HCT116 (cell line): ENCODE results near the gene KRTAP12-3. TPM values are rescaled to one million over a fixed set of nuclear protein-coding genes. Genes with fewer than 3 reads are reported as not detected.
"Not testable (repeated sequence)": the region's sequence is repeated elsewhere in the genome, so short reads cannot be mapped to it uniquely, and the experiment has no call there.

Experiments used
- ATAC-seq: fragments of 200-7000 bp; cut with Tn5 transposase; 2 replicates; pipeline ENCODE4 v1.9.1; 2020; ENCODE audit warnings: mild to moderate bottlenecking, moderate library complexity
- BruUV-seq: library from RNA; stranded (reverse); fragments of 400-500 nt; replicated peaks from 2 replicates; lab custom pipeline; 2021; lab: Mats Ljungman, UMichigan
- CTCF ChIA-PET: fragments of 300-600 bp; sonication (Branson Sonifier 250); formaldehyde crosslinking; loops from one replicate; lab custom pipeline; 2021; ENCODE audit warnings: antibody characterized with exemption; lab: Charles Lee
- POLR2A ChIA-PET: fragments of 300-600, 350-600 bp; sonication (Branson Sonifier 250); formaldehyde crosslinking; loops from one replicate; lab custom pipeline; 2021; ENCODE audit warnings: antibody characterized with exemption; lab: Charles Lee
- RAD21 ChIA-PET, 2 experiments: fragments of 300-600 bp; sonication (Branson Sonifier 250); formaldehyde crosslinking; loops; one replicate each; lab custom pipeline; 2023; ENCODE audit warnings: low total read pairs in 2 of 2; ENCODE audit not compliant: uncharacterized antibody in 2 of 2, unreplicated experiment in 2 of 2, low non-redundant PET in 1 of 2; lab: Charles Lee
- DNase-seq: peaks from one replicate; pipeline ENCODE4 v3.0.0-alpha.2; 2010; ENCODE audit warnings: low read depth, low spot score
- H2AFZ ChIP-seq: fragments of 200-600 bp; shearing (Covaris generic), sonication (generic); 2 replicates; pipeline ENCODE4 v1.6.1; 2017; ENCODE audit warnings: low read depth, mixed run types, mixed read lengths, antibody characterized with exemption, low read length; ENCODE audit not compliant: poor library complexity, severe bottlenecking
- H3K27ac ChIP-seq: 2 replicates; pipeline ENCODE4 v1.5.1; 2012; ENCODE audit warnings: low read depth, low read length
- H3K27me3 ChIP-seq: fragments of 200-600 bp; sonication (generic); 2 replicates; pipeline ENCODE4 v1.6.1; 2016; ENCODE audit warnings: mixed run types, low read length, mixed read lengths; ENCODE audit not compliant: insufficient read depth
- H3K36me3 ChIP-seq, 2 experiments: fragments of 200-500 bp in 1 of 2; fragments of 200-600 bp in 1 of 2; sonication (Bioruptor generic) in 1 of 2; sonication (generic) in 1 of 2; 2 replicates each; pipeline versions ENCODE4 v1.5.1 to v1.6.1; 2014 to 2016; ENCODE audit warnings: low read length in 2 of 2, inconsistent platforms in 1 of 2, mixed read lengths in 1 of 2, mixed run types in 1 of 2; ENCODE audit not compliant: insufficient read depth in 2 of 2, control insufficient read depth in 1 of 2
- H3K4me1 ChIP-seq, 2 experiments: fragments of 200-600 bp in 1 of 2; sonication (generic) in 1 of 2; 2 replicates each; pipeline versions ENCODE4 v1.5.1 to v1.6.1; 2012 to 2017; ENCODE audit warnings: low read length in 2 of 2, inconsistent platforms in 1 of 2, mild to moderate bottlenecking in 1 of 2, mixed read lengths in 1 of 2, mixed run types in 1 of 2, moderate library complexity in 1 of 2; ENCODE audit not compliant: insufficient read depth in 2 of 2, control insufficient read depth in 1 of 2
- H3K4me2 ChIP-seq: fragments of 200-600 bp; sonication (generic); 2 replicates; pipeline ENCODE4 v1.6.1; 2017; ENCODE audit warnings: mixed run types, low read length, mixed read lengths
- H3K4me3 ChIP-seq, 2 experiments: fragments of 200-600 bp in 1 of 2; sonication (generic) in 1 of 2; replicated peaks in 1 of 2; 2 replicates each; pipeline ENCODE4 v1.5.1; 2011 to 2016; ENCODE audit warnings: low read length in 2 of 2, control low read depth in 1 of 2, low read depth in 1 of 2, mild to moderate bottlenecking in 1 of 2, mixed read lengths in 1 of 2, mixed run types in 1 of 2
- H3K79me2 ChIP-seq: fragments of 200-600 bp; sonication (generic); 2 replicates; pipeline ENCODE4 v1.6.1; 2017; ENCODE audit warnings: mild to moderate bottlenecking, mixed run types, low read length, moderate library complexity, mixed read lengths; ENCODE audit not compliant: insufficient read depth
- H3K9ac ChIP-seq: fragments of 200-600 bp; sonication (generic); 2 replicates; pipeline ENCODE4 v1.6.1; 2016; ENCODE audit warnings: low read length, mixed read lengths
- H3K9me2 ChIP-seq: fragments of 200-600 bp; sonication (generic), shearing (Covaris generic); 2 replicates; pipeline ENCODE4 v1.6.1; 2017; ENCODE audit warnings: mixed run types, mild to moderate bottlenecking, moderate library complexity; ENCODE audit not compliant: insufficient read depth
- H3K9me3 ChIP-seq, 2 experiments: fragments of 200-500 bp in 1 of 2; fragments of 200-600 bp in 1 of 2; sonication (Bioruptor generic) in 1 of 2; sonication (generic) in 1 of 2; 2 replicates each; pipeline ENCODE4 v1.6.1; 2014 to 2017; ENCODE audit warnings: low read length in 2 of 2, mixed read lengths in 2 of 2, inconsistent platforms in 1 of 2, low read depth in 1 of 2, mild to moderate bottlenecking in 1 of 2, mixed run types in 1 of 2, moderate library complexity in 1 of 2; ENCODE audit not compliant: control insufficient read depth in 1 of 2, insufficient read depth in 1 of 2
- H4K20me1 ChIP-seq: fragments of 200-600 bp; sonication (generic), shearing (Covaris generic); 2 replicates; pipeline ENCODE4 v1.6.1; 2017; ENCODE audit warnings: mixed run types, mild to moderate bottlenecking, moderate library complexity; ENCODE audit not compliant: insufficient read depth
- CBX3 ChIP-seq: IDR thresholded peaks from 2 replicates; pipeline ENCODE4 v1.6.1; 2012; ENCODE audit warnings: low read depth
- CEBPB ChIP-seq: IDR thresholded peaks from 2 replicates; pipeline ENCODE4 v1.6.1; 2012; ENCODE audit warnings: low read depth
- EZH2phosphoT487 ChIP-seq: fragments of 200-600 bp; IDR thresholded peaks from 2 replicates; pipeline ENCODE4 v1.6.1; 2018; ENCODE audit warnings: antibody characterized with exemption, borderline replicate concordance
- JUND ChIP-seq: IDR thresholded peaks from 2 replicates; pipeline ENCODE4 v1.6.1; 2012
- MAX ChIP-seq: IDR thresholded peaks from 2 replicates; pipeline ENCODE4 v1.6.1; 2012
- RAD21 ChIP-seq: IDR thresholded peaks from 2 replicates; pipeline ENCODE4 v1.6.1; 2012; ENCODE audit warnings: low read depth, mild to moderate bottlenecking
- SP1 ChIP-seq: IDR thresholded peaks from 2 replicates; pipeline ENCODE4 v1.6.1; 2012; ENCODE audit warnings: low read depth
- TCF7L2 ChIP-seq: IDR thresholded peaks from 2 replicates; pipeline ENCODE4 v1.7.0; 2011; ENCODE audit warnings: borderline replicate concordance, inconsistent platforms; ENCODE audit not compliant: insufficient read depth, insufficient read length; ENCODE audit errors: extremely low read depth
- ZFX ChIP-seq: fragments of 450-650 bp; IDR thresholded peaks from 2 replicates; pipeline ENCODE4 v1.6.1; 2017
- ZNF274 ChIP-seq: fragments of 200-500 bp; sonication (Bioruptor generic); IDR thresholded peaks from 2 replicates; pipeline ENCODE4 v1.6.1; 2014; ENCODE audit warnings: mild to moderate bottlenecking, low read depth, low read length, inconsistent platforms
- intact Hi-C: fragments of 100-400 bp; cut with micrococcal nuclease; formaldehyde crosslinking; loops from 2 replicates; pipeline ENCODE4 v1.10.0; 2022
- total RNA-seq: library from RNA; stranded (reverse); gene quantifications from one replicate; pipeline ENCODE4 v1.2.1, GENCODE V29; 2021; ENCODE audit not compliant: unreplicated experiment
- TF ChIP-seq, protein P1 (sequence below), 3 experiments: fragments of 200-600 bp in 1 of 3; sonication (generic) in 1 of 3; IDR thresholded peaks in 2 of 3; conservative IDR thresholded peaks in 1 of 3; 2 replicates each; pipeline ENCODE4 v1.5.1; 2012 to 2017; ENCODE audit warnings: low read depth in 2 of 3, low read length in 2 of 3, antibody characterized with exemption in 1 of 3, borderline replicate concordance in 1 of 3, control low read depth in 1 of 3, mild to moderate bottlenecking in 1 of 3, mixed read lengths in 1 of 3, mixed run types in 1 of 3, moderate library complexity in 1 of 3; ENCODE audit not compliant: insufficient read depth in 1 of 3
- TF ChIP-seq, protein P2 (sequence below): IDR thresholded peaks from 2 replicates; pipeline ENCODE4 v1.6.1; 2012

The KRTAP12-3 gene
- total RNA-seq, 1 experiment from 2014 or later, result not detected

- BruUV-seq, result no TSS peak
- no peaks in the 10 kb centered on the region for H3K9me3 ChIP-seq
Observed at GRCh38 chr21:44637018-44637850, 20.5 kb upstream of the KRTAP12-3 start, which contains the start of gene KRTAP10-10. KRTAP10-10 (plus strand) TSS chr21:44637356; CDS start chr21:44637418, 62 bp downstream.

GRCh38 chr21:44637851-44638348 is 19.8 kb upstream of the KRTAP12-3 start:
- POLR2A ChIA-PET, CTCF ChIA-PET, H3K79me2 ChIP-seq, H2AFZ ChIP-seq, RAD21 ChIA-PET, H3K9me3 ChIP-seq, H3K4me2 ChIP-seq, H3K27ac ChIP-seq, H3K4me1 ChIP-seq, BruUV-seq, H3K4me3 ChIP-seq, H3K9me2 ChIP-seq, H3K27me3 ChIP-seq, H3K36me3 ChIP-seq, H3K9ac ChIP-seq, H4K20me1 ChIP-seq, intact Hi-C loops, DNase-seq, ATAC-seq: not testable (repeated sequence)

More at GRCh38 chr21:44637018-44637850, 20.5 kb upstream of the KRTAP12-3 start, which contains the start of gene KRTAP10-10:
- no peaks in the 10 kb centered on the region for H3K9me2 ChIP-seq
- no peak within 1 kb of the TSS for H2AFZ ChIP-seq
- RAD21 ChIA-PET, result no interaction called here
- CTCF ChIA-PET, result no interaction called here
- H3K27ac ChIP-seq, result no peak within 1 kb of the TSS
- POLR2A ChIA-PET, result no interaction called here
- TF ChIP-seq RAD21 (no peak), JUND (no peak), TCF7L2 (no peak), CEBPB (no peak), MAX (no peak), ZNF274 (no peak), ZFX (no peak), EZH2phosphoT487 (no peak), CBX3 (no peak), SP1 (no peak)
- TF ChIP-seq, protein P1, sequence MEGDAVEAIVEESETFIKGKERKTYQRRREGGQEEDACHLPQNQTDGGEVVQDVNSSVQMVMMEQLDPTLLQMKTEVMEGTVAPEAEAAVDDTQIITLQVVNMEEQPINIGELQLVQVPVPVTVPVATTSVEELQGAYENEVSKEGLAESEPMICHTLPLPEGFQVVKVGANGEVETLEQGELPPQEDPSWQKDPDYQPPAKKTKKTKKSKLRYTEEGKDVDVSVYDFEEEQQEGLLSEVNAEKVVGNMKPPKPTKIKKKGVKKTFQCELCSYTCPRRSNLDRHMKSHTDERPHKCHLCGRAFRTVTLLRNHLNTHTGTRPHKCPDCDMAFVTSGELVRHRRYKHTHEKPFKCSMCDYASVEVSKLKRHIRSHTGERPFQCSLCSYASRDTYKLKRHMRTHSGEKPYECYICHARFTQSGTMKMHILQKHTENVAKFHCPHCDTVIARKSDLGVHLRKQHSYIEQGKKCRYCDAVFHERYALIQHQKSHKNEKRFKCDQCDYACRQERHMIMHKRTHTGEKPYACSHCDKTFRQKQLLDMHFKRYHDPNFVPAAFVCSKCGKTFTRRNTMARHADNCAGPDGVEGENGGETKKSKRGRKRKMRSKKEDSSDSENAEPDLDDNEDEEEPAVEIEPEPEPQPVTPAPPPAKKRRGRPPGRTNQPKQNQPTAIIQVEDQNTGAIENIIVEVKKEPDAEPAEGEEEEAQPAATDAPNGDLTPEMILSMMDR (IDR thresholded peaks at IDR 0.05 in 2 of 3, conservative IDR thresholded peaks at IDR 0.05 in 1 of 3; ENCODE audit: borderline replicate concordance in 1 of 3, insufficient read depth in 1 of 3, low read depth in 2 of 3, low read length in 2 of 3), result no peak
- TF ChIP-seq, protein P2, sequence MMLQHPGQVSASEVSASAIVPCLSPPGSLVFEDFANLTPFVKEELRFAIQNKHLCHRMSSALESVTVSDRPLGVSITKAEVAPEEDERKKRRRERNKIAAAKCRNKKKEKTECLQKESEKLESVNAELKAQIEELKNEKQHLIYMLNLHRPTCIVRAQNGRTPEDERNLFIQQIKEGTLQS, result no peak
- intact Hi-C loops, result no loop called here
- H3K9ac ChIP-seq, result no peak within 1 kb of the TSS
- no peaks in the 10 kb centered on the region for H3K4me1 ChIP-seq
- no peaks in the 10 kb centered on the region for H3K79me2 ChIP-seq
- no peak within 1 kb of the TSS for H3K4me2 ChIP-seq
- no peaks in the 10 kb centered on the region for H3K36me3 ChIP-seq
- H3K27me3 ChIP-seq, result peaks cover 6% of the 10 kb centered on the region; the same call in 1 of the 2 replicates
- no peak within 1 kb of the TSS for H3K4me3 ChIP-seq
- DNase-seq (no peak), ATAC-seq (no peak)
- no peaks in the 10 kb centered on the region for H4K20me1 ChIP-seq
